Measurements from ENCODE around the gene EXOC4. TPM values are rescaled to one million over a fixed set of nuclear protein-coding genes. Genes with fewer than 3 reads are reported as not detected.
A peak's percentile ranks its signal among the peaks of the same experiment; 100 is the strongest.

Gene EXOC4
- total and polyA plus RNA-seq, 2 of the 8 experiments (the other 6 are each of a cell fraction or from before 2014, with no cell fraction given): 27.0 to 67.3 TPM

DNA sequence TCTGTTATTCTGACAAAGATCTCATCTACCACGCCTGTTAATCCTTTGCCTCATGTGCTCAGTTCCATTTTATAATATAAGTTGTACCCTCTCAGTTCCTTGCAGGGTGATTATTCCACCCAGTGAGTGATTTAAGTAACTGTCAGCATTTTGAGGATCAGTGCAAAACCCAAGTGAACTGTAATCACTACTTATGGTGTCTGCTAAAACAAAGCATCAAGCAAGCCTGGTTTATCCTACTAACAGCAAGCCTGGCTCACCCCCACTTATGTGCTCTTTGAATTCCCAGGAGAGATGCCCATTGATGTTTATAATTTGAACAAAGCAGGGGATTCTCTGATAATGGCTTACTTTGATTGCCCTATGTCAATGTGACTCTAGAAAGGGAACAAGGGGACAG lies 687.5 kb downstream of the EXOC4 start:
- Histone ChIP-seq H2BK15ac (ENCODE audit: low read length) (no peak overlapping the region), H3K4me3 (ENCODE audit: extremely low read depth in 1 of 4, insufficient read depth in 2 of 4, low read depth in 3 of 4, low read length in 4 of 4) (no peak overlapping the region), H3K27ac (ENCODE audit: low read depth, low read length) (no peak overlapping the region), H2AK5ac (ENCODE audit: low read depth, low read length) (no peak overlapping the region), H3K36me3 (ENCODE audit: control insufficient read depth in 2 of 4, insufficient read depth in 4 of 4, low read length in 3 of 4) (no peaks in the 10 kb centered on the region; a peak in 1 of 8 replicates), H3K9ac (replicated peaks in 1 of 4; ENCODE audit: extremely low read depth in 1 of 4, low read depth in 3 of 4, low read length in 3 of 4) (no peak overlapping the region), H3K79me1 (ENCODE audit: low read depth, low read length) (no peaks in the 10 kb centered on the region), H4K8ac (ENCODE audit: extremely low read depth, insufficient read depth, low read length) (no peak overlapping the region), H2BK120ac (replicated peaks; ENCODE audit: low read depth, low read length) (no peak overlapping the region), H2BK20ac (ENCODE audit: low read length) (no peak overlapping the region), H3K56ac (replicated peaks; ENCODE audit: insufficient read length, low read depth, low read length) (no peak overlapping the region), H3K23ac (ENCODE audit: insufficient read length) (no peak overlapping the region), H3K79me2 (ENCODE audit: control insufficient read depth in 1 of 2, insufficient read depth in 2 of 2, low read length in 2 of 2) (no peaks in the 10 kb centered on the region), H3K18ac (ENCODE audit: extremely low read depth, low read length) (no peak overlapping the region), H3K4ac (replicated peaks; ENCODE audit: insufficient read length, low read depth, low read length) (no peak overlapping the region), H4K20me1 (replicated peaks in 1 of 2; ENCODE audit: control insufficient read depth in 1 of 2, insufficient read depth in 2 of 2, low read length in 2 of 2) (no peaks in the 10 kb centered on the region), H2AFZ (ENCODE audit: low read length) (no peak overlapping the region), H3K4me2 (ENCODE audit: insufficient read depth in 1 of 2, low read depth in 2 of 2, low read length in 2 of 2) (no peak overlapping the region), H4K5ac (ENCODE audit: insufficient read length, low read depth, low read length) (no peak overlapping the region), H2BK5ac (ENCODE audit: low read depth, low read length) (no peak overlapping the region), H3K9me3 (ENCODE audit: insufficient read depth in 2 of 2, low read depth in 1 of 2, low read length in 1 of 2) (no peaks in the 10 kb centered on the region), H3K14ac (ENCODE audit: insufficient read length) (no peak overlapping the region), H2BK12ac (ENCODE audit: low read depth, low read length) (no peak overlapping the region), H3K4me1 (replicated peaks in 1 of 4; ENCODE audit: control insufficient read depth in 3 of 4, insufficient read depth in 4 of 4, low read length in 3 of 4) (peaks cover 0 to 4% (median 0%) of the 10 kb centered on the region in 4 experiments; a peak in 3 of 7 replicates), H3K27me3 (replicated peaks in 1 of 4; ENCODE audit: control insufficient read depth in 3 of 4, extremely low read depth in 1 of 4, insufficient read depth in 3 of 4, low read length in 3 of 4) (no peaks in the 10 kb centered on the region), H4K91ac (replicated peaks; ENCODE audit: insufficient read length, low read length) (peak overlapping the region; percentile 6), H3K23me2 (ENCODE audit: low read depth, low read length) (no peaks in the 10 kb centered on the region)
- FAIRE-seq (no peak), DNase-seq (ENCODE audit: low read depth in 1 of 2, low spot score in 2 of 2) (no peak)
- POLR2A ChIA-PET (ENCODE audit: partially characterized antibody): no interaction called here
- WGBS, 2 experiments (ENCODE audit: extremely low coverage in 1 of 2, insufficient coverage in 1 of 2, insufficient read length in 1 of 2, insufficient replicate concordance in 2 of 2, low coverage in 1 of 2, low lambda C conversion rate in 2 of 2, missing lambda C conversion rate in 1 of 2): 88% methylated on average over 1 of the region's 1 CpG; no CpG with 5 or more reads in 1 of the 2 experiments
- CTCF ChIA-PET (ENCODE audit: partially characterized antibody): interaction anchor here (0.6 kb wide), 1 partner anchor 86 kb away, joined by 7 read pairs; no protein-coding TSS in a partner anchor
- TF ChIP-seq CHD1 (IDR thresholded peaks at IDR 0.05; ENCODE audit: low read depth, low read length) (no peak), KDM1A (IDR thresholded peaks at IDR 0.05; ENCODE audit: borderline replicate concordance, low read length) (no peak), SIX5 (IDR thresholded peaks at IDR 0.05; ENCODE audit: low read depth, low read length) (no peak), GABPA (IDR thresholded peaks at IDR 0.05; ENCODE audit: borderline replicate concordance, insufficient read depth, low read length) (no peak), BACH1 (IDR thresholded peaks at IDR 0.05; ENCODE audit: low read length) (no peak), CBX5 (IDR thresholded peaks at IDR 0.05; ENCODE audit: low read depth, low read length) (no peak), SP2 (IDR thresholded peaks at IDR 0.05; ENCODE audit: low read length) (no peak), EP300 (IDR thresholded peaks at IDR 0.05; ENCODE audit: borderline replicate concordance in 1 of 2, low read depth in 2 of 2, low read length in 2 of 2) (no peak)
- TF ChIP-seq, protein P1, sequence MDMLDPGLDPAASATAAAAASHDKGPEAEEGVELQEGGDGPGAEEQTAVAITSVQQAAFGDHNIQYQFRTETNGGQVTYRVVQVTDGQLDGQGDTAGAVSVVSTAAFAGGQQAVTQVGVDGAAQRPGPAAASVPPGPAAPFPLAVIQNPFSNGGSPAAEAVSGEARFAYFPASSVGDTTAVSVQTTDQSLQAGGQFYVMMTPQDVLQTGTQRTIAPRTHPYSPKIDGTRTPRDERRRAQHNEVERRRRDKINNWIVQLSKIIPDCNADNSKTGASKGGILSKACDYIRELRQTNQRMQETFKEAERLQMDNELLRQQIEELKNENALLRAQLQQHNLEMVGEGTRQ (IDR thresholded peaks at IDR 0.05; ENCODE audit: low read length): no peak
- TF ChIP-seq, protein P2, sequence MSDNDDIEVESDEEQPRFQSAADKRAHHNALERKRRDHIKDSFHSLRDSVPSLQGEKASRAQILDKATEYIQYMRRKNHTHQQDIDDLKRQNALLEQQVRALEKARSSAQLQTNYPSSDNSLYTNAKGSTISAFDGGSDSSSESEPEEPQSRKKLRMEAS (IDR thresholded peaks at IDR 0.05): no peak
- TF ChIP-seq, protein P3, sequence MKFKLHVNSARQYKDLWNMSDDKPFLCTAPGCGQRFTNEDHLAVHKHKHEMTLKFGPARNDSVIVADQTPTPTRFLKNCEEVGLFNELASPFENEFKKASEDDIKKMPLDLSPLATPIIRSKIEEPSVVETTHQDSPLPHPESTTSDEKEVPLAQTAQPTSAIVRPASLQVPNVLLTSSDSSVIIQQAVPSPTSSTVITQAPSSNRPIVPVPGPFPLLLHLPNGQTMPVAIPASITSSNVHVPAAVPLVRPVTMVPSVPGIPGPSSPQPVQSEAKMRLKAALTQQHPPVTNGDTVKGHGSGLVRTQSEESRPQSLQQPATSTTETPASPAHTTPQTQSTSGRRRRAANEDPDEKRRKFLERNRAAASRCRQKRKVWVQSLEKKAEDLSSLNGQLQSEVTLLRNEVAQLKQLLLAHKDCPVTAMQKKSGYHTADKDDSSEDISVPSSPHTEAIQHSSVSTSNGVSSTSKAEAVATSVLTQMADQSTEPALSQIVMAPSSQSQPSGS (IDR thresholded peaks at IDR 0.05; ENCODE audit: low read length): no peak
